Bronchial epithelial cell (primary cell): ENCODE data around the gene MYO3B. TPM values are rescaled to one million over a fixed set of nuclear protein-coding genes. Genes with fewer than 3 reads are reported as not detected.

Experiments used
- DNase-seq: peaks from one replicate; pipeline ENCODE4 v3.0.0-alpha.2; 2010; ENCODE audit warnings: low read depth
- FAIRE-seq: peaks from 2 replicates; lab custom pipeline; 2011; peaks lifted over from hg19 to GRCh38; lab: Jason Lieb, UNC
- H3K27me3 ChIP-seq: 2 replicates; pipeline ENCODE4 v1.5.1; 2011; ENCODE audit warnings: low read length; ENCODE audit not compliant: control insufficient read depth, insufficient read depth
- H3K36me3 ChIP-seq: 2 replicates; pipeline ENCODE4 v1.5.1; 2011; ENCODE audit warnings: low read length; ENCODE audit not compliant: control insufficient read depth, insufficient read depth
- H3K4me3 ChIP-seq: 2 replicates; pipeline ENCODE4 v1.5.1; 2011; ENCODE audit warnings: mild to moderate bottlenecking, low read depth, low read length, control low read depth
- total RNA-seq: library from RNA; depleted of rRNA; stranded (reverse); fragments of >200 nt; gene quantifications from 2 replicates; pipeline ENCODE4 v1.2.1, GENCODE V29; 2014
- TF ChIP-seq, protein P1 (sequence below): IDR thresholded peaks from 2 replicates; pipeline ENCODE4 v1.5.1; 2011; ENCODE audit warnings: mild to moderate bottlenecking, moderate library complexity, low read length, control low read depth, inconsistent platforms; ENCODE audit not compliant: insufficient read depth, severe bottlenecking

Gene MYO3B
- total RNA-seq, 1 donor from 2014 or later, result under 0.01 TPM

DNA sequence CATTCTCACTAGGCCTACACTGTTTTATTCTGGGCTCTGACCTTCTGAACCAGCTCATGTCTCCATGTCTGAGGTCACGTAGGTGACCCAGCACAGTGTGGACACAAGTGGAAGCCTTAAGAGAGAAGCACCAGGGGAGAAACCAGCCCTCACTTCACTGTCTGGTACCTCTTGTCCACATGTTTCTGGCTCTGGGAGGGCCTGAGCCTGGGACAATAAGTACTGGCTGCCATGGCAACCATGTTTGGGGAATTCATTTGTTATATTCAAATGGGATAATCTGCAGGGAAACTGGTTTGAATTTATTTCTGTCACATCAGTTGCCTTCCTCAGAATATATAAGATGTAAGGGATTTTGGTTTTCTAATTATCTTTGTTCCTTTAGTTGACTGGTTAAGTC lies 23.3 kb downstream of the MYO3B start:
- no peak for FAIRE-seq
- TF ChIP-seq, protein P1, sequence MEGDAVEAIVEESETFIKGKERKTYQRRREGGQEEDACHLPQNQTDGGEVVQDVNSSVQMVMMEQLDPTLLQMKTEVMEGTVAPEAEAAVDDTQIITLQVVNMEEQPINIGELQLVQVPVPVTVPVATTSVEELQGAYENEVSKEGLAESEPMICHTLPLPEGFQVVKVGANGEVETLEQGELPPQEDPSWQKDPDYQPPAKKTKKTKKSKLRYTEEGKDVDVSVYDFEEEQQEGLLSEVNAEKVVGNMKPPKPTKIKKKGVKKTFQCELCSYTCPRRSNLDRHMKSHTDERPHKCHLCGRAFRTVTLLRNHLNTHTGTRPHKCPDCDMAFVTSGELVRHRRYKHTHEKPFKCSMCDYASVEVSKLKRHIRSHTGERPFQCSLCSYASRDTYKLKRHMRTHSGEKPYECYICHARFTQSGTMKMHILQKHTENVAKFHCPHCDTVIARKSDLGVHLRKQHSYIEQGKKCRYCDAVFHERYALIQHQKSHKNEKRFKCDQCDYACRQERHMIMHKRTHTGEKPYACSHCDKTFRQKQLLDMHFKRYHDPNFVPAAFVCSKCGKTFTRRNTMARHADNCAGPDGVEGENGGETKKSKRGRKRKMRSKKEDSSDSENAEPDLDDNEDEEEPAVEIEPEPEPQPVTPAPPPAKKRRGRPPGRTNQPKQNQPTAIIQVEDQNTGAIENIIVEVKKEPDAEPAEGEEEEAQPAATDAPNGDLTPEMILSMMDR, result no peak
- no peaks in the 10 kb centered on the region for H3K27me3 ChIP-seq
- H3K36me3 ChIP-seq, result no peaks in the 10 kb centered on the region
- no peak overlapping the region for H3K4me3 ChIP-seq
- no peak for DNase-seq

DNA sequence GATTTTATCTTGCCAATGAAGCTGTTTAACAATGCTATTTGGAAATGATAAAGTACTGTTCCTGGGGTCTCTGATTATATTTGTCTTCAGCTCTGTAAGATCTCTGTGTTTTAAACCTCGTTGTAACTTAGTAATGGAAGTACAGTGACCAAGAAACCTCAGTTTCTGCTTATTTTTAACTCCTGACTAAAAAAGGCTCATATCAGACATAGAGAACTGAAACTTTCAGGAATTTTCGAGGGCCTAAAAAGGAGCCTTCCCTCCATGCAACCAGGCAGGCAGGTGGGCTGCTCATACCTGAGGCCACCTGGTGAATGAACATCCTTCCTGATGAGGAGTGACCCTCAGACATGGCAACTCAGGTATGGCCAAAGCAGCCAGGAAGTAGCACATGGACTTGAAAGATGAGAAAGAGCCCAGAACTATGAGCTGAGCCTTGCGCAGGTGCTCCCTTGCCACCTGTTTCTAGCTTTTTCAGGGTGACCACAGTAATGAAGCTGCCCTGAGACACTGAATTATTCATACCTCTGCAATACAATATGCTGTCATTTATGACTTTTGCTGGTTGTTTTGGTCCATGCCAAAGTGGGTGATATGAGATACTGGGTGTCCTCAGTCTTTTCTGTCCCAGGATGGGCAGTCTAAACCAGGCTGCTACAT lies 23.9 kb downstream of the MYO3B start:
- FAIRE-seq (no peak), DNase-seq (no peak)
- no peak overlapping the region for H3K4me3 ChIP-seq
- TF ChIP-seq, protein P1, result no peak
- H3K36me3 ChIP-seq, result no peaks in the 10 kb centered on the region
- H3K27me3 ChIP-seq, result no peaks in the 10 kb centered on the region

DNA sequence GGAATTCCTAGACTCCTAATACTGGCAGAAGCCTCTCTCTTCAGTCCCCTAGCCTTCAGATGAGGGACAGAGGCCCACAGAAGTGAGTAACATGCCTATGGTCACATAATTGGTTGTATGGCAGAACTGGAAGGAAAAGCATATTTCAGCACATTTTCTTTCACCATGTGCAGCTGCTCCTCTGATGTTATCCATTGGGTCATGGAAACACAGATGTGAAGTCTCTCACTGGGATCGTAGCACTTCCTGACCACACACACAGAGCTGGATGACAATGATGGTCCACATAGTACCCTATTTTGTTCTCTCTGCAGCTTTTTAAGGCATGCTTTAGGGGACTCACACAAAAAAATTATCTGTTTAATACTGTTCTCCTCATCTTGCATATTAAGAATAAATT lies 24.5 kb downstream of the MYO3B start:
- H3K4me3 ChIP-seq, result no peak overlapping the region
- no peaks in the 10 kb centered on the region for H3K36me3 ChIP-seq
- TF ChIP-seq, protein P1, result no peak
- no peaks in the 10 kb centered on the region for H3K27me3 ChIP-seq
- FAIRE-seq (no peak), DNase-seq (no peak)

DNA sequence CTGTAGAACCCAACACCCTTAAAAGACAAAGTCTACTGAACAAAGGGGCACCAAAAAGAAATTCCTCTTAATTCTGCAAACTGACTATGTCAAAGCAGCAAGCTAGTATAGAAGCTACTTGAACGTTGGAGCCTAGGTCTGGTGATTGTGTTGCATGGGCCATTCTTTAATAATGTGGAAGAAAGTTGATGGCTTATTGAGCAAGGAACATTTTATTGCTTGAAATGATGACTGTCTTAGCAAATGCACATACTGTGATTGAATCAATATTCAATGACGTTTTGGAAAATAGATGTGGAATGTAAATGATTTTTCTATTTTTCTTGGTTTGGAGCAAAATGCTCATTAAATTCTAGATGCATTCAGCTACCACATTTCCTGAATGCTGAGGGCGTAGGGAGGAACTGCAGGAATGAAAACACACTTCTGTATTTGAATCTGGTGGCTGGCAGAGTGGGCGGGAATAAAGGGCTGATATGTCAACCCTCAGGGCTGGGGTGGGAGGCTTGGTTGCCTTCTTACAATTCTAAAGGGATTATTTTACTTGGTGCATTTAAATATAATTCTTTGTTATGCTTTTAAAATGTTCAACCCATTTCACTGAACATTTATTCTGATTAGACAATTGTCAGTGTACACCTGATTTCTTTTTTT lies 26.5 kb downstream of the MYO3B start:
- Histone ChIP-seq H3K27me3 (no peaks in the 10 kb centered on the region), H3K36me3 (no peaks in the 10 kb centered on the region), H3K4me3 (no peak overlapping the region)
- no peak for DNase-seq
- TF ChIP-seq, protein P1, result no peak
- FAIRE-seq, result no peak

DNA sequence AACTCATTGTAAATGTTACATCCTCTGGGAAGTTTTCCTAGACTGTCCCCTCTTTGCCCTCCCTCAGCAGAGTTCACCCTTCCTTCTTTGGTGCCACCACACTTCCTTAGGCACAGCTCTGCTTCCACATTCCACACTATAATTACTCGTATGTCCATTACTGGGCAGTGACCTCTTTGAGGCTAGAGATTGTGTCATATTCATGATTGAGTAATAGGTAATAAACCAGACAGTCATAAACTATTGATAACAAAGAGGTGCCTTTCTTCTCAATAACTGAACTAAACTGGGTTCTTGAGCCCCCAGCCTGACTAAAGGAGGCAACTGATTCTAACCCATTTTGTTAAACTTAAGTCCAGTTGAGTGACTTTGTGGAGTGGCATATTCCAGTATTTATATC lies 28.3 kb downstream of the MYO3B start:
- DNase-seq (no peak), FAIRE-seq (no peak)
- TF ChIP-seq, protein P1, result no peak
- Histone ChIP-seq H3K4me3 (no peak overlapping the region), H3K36me3 (no peaks in the 10 kb centered on the region), H3K27me3 (no peaks in the 10 kb centered on the region)
